ENCODE results near the gene CRYBG2. TPM values are rescaled to one million over a fixed set of nuclear protein-coding genes. Genes with fewer than 3 reads are reported as not detected.

CRYBG2 gene
- total and polyA plus RNA-seq, 2 of the 13 experiments (the other 11 are each of a cell fraction or from before 2014, with no cell fraction given) = 1.3 to 2.9 TPM

- no peaks in the 10 kb centered on the region for H3K4me1 ChIP-seq (ENCODE audit: insufficient read depth, low read length)
- in situ Hi-C loops (cut with HindIII; ENCODE audit: extremely low pct_ligation_motif_present, low pct_unique_long_range_greater_than_20kb) (no loop called here), intact Hi-C loops (cut with micrococcal nuclease; ENCODE audit: unreplicated experiment) (no loop called here)
- H3K27me3 ChIP-seq (ENCODE audit: control insufficient read depth in 1 of 2, insufficient read depth in 2 of 2, low read length in 2 of 2) = peaks cover 2 to 7% of the 10 kb centered on the region in 2 experiments; a peak in 2 of 5 replicates
- FAIRE-seq (no peak), DNase-seq (ENCODE audit: low spot score) (no peak), ATAC-seq (no peak)
- 33% methylated on average over 4 of the region's 4 CpGs for WGBS (ENCODE audit: low lambda C conversion rate)
- H3K27ac ChIP-seq (ENCODE audit: extremely low read length, insufficient read depth, low read length) = no peak overlapping the region
- TF ChIP-seq ZNF646 (CRISPR knock-in tag; IDR thresholded peaks at IDR 0.05) (no peak), FOSL1 (CRISPR knock-in tag; IDR thresholded peaks at IDR 0.05; ENCODE audit: borderline replicate concordance) (no peak), JDP2 (CRISPR knock-in tag; IDR thresholded peaks at IDR 0.05; ENCODE audit: borderline replicate concordance) (no peak), HDAC2 (CRISPR knock-in tag; IDR thresholded peaks at IDR 0.05) (no peak), PAF1 (CRISPR knock-in tag; IDR thresholded peaks at IDR 0.05) (no peak)
- H3K79me2 ChIP-seq (ENCODE audit: insufficient read depth, low read length) = no peaks in the 10 kb centered on the region
- BruUV-seq (replicated peaks) = no TSS peak
- no peak overlapping the region for H3K4me2 ChIP-seq (ENCODE audit: low read depth, low read length)
- ChIA-PET CTCF (ENCODE audit: low intra/inter-chr PET ratio, low total read pairs) (no interaction called here), POLR2A (interaction anchor here (1.0 kb wide), 1 partner anchor 22 kb away, joined by 3 read pairs; no protein-coding TSS in a partner anchor)
- H3K9me3 ChIP-seq (ENCODE audit: low read length) = no peaks in the 10 kb centered on the region
- H2AFZ ChIP-seq (ENCODE audit: low read length) = no peak overlapping the region
- no peak overlapping the region for H3K4me3 ChIP-seq (replicated peaks in 1 of 3; ENCODE audit: insufficient read depth in 1 of 3, low read depth in 2 of 3, low read length in 3 of 3)
- no peak overlapping the region for H3K9ac ChIP-seq (ENCODE audit: insufficient read depth, low read depth, low read length)
- no peaks in the 10 kb centered on the region; a peak in 1 of 5 replicates for H3K36me3 ChIP-seq (replicated peaks in 1 of 2; ENCODE audit: control insufficient read depth in 1 of 2, insufficient read depth in 2 of 2, low read length in 2 of 2)
- H4K20me1 ChIP-seq (ENCODE audit: insufficient read depth, low read length) = no peaks in the 10 kb centered on the region
Observed at GRCh38 chr1:26373281-26373680, 19.4 kb upstream of the CRYBG2 start.
